Stromal cell of bone marrow (primary cell): Measurements from ENCODE around the gene ARG2.
"Not testable (repeated sequence)": the region's sequence is repeated elsewhere in the genome, so short reads cannot be mapped to it uniquely, and the experiment has no call there.

Experiments
- DNase-seq: peaks from one replicate; pipeline ENCODE4 v3.0.0-alpha.2; 2012; ENCODE audit warnings: low read depth

The ARG2 gene

GRCh38 chr14:67586369-67586768, 33.4 kb upstream of the ARG2 start:
- no peak for DNase-seq

- DNase-seq: no peak
These were observed 30.4 kb upstream of the ARG2 start for GRCh38 chr14:67589204-67589770.

GRCh38 chr14:67593650-67594049, 26.1 kb upstream of the ARG2 start:
- DNase-seq: not testable (repeated sequence)

GRCh38 chr14:67595392-67595791, 24.3 kb upstream of the ARG2 start:
- no peak for DNase-seq

- peak; percentile 68 for DNase-seq
These were observed 19.8 kb upstream of the ARG2 start, which contains the start of gene PIGH for GRCh38 chr14:67599698-67600561. PIGH (minus strand) TSS chr14:67600268; CDS start chr14:67600203, 65 bp downstream.

- not testable (repeated sequence) for DNase-seq
These were observed 19.2 kb upstream of the ARG2 start for GRCh38 chr14:67600562-67600974.

- no peak for DNase-seq
These were observed 17.6 kb upstream of the ARG2 start for GRCh38 chr14:67602076-67602475.

GRCh38 chr14:67602995-67603545, 16.6 kb upstream of the ARG2 start:
- no peak for DNase-seq

- DNase-seq: no peak
These were observed 12.1 kb upstream of the ARG2 start for GRCh38 chr14:67607646-67608045.

GRCh38 chr14:67609642-67610310, 9.9 kb upstream of the ARG2 start:
- no peak for DNase-seq

- DNase-seq: no peak
These were observed 9.2 kb upstream of the ARG2 start for GRCh38 chr14:67610491-67610890.

- peak; percentile 81 for DNase-seq
These were observed 1.1 kb upstream of the ARG2 start for GRCh38 chr14:67618617-67619063.

- no peak for DNase-seq
These were observed 581 bp downstream of the ARG2 start for GRCh38 chr14:67620217-67620785.

GRCh38 chr14:67622675-67623074, 3.0 kb downstream of the ARG2 start:
- DNase-seq: peak; percentile 80

GRCh38 chr14:67623114-67623513, 3.4 kb downstream of the ARG2 start:
- DNase-seq: peak; percentile 44

- DNase-seq: not testable (repeated sequence)
These were observed 6.4 kb downstream of the ARG2 start for GRCh38 chr14:67626131-67626530.

GRCh38 chr14:67627519-67627918, 7.8 kb downstream of the ARG2 start:
- no peak for DNase-seq

- DNase-seq: no peak
These were observed 10.5 kb downstream of the ARG2 start for GRCh38 chr14:67630186-67630585.

- DNase-seq: no peak
These were observed 11.2 kb downstream of the ARG2 start for GRCh38 chr14:67630938-67631337.

- DNase-seq: no peak
These were observed 13.9 kb downstream of the ARG2 start for GRCh38 chr14:67633451-67634147.

GRCh38 chr14:67636361-67636919, 16.7 kb downstream of the ARG2 start:
- no peak for DNase-seq
